ENCODE measurements around the gene CBLN1. TPM values are rescaled to one million over a fixed set of nuclear protein-coding genes. Genes with fewer than 3 reads are reported as not detected.

Gene CBLN1
- total RNA-seq, 2 experiments from 2014 or later: not detected

Other genes starting within 250 kb of the CBLN1 start
- not detected for gene C16orf78, start 92.0 kb upstream of the CBLN1 start, total RNA-seq

Data from activated CD4-positive, alpha-beta T cell treated with anti-CD3 and anti-CD28 coated beads, Interleukin-2, amount 10 ng/mL, durations not matched to agents 7 days and 5 days (primary cell).